TTC549 (cell line): ENCODE results near the gene IMPG2.

Source experiments
- FAIRE-seq: peaks from 2 replicates; lab custom pipeline; 2012; peaks lifted over from hg19 to GRCh38; lab: Jason Lieb, UNC

IMPG2 gene

DNA sequence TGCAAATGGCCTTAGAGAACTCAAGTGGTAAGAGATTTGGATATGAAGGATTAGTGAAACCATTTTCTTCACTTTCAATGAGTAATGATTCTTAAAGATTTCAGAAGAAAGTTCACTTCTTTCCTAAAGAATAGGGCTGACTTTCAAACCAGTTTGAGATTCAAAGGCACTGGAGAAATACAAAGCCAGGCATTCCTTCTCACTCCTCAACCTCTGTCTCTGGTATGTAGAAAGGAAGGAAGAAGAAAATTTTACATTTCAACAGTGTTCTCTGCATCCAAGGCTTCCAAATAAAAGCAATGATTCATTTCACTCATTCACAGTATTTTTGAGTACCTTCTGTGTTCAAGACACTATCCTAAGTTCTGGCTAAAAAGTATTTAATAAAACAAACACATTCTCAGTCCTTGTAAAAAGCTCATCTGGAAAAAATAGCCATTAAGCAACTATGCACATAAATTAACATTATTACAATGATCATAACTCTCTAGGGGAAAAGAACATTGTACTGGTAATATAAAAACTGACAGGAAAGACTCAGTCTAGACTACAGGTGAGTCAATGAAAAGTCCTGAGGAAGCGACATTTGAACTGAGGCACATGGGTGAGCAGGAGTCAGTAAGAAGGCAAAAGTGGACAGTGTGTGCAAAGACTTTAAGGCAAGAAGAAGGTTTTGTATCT lies 79.5 kb downstream of the IMPG2 start:
- no peak for FAIRE-seq

DNA sequence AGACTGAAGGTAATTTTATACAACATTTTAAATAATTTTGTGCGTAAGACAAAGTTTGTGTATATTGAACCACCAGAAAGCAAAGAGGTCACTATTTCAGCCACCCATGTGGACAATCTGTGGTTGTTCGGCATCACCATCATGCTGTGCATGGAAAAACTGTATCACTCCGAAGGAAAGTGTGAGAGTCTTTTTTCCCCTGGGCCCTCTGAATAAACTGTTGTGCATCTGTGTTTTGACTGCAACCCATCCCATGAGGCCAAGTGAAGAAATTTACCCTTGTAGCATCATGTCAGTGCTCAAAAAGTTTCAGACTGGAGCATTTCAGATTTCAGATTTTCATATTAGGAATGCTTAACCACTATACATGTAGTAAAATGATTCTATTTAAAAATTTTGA lies 85.3 kb downstream of the IMPG2 start:
- FAIRE-seq = no peak

- no peak for FAIRE-seq
Observed at GRCh38 chr3:101230618-101231017, 89.8 kb downstream of the IMPG2 start.

DNA sequence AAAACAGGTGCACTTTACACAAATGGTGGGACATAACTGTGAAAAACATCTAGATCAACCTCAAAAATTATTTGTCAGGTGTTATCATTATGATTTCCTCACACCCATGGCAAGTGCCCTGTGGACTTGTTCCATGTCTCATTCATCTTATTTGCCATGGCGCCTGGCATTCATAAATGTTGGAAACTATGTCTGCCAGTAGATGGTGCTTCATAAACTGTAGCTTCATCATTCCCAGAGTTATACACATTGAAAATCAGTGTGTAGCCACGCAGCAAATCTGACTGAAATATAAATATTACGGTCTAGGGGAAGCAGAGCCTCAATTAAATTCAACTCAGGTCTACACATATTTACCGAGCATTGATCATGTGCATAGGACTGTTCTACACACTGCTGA lies 90.7 kb downstream of the IMPG2 start:
- no peak for FAIRE-seq

- FAIRE-seq = no peak
Observed at GRCh38 chr3:101228441-101228840, 91.9 kb downstream of the IMPG2 start.

GRCh38 chr3:101224739-101225138 lies 95.6 kb downstream of the IMPG2 start:
- no peak for FAIRE-seq

- FAIRE-seq = no peak
Observed at GRCh38 chr3:101223016-101223415, 97.4 kb downstream of the IMPG2 start.

- no peak for FAIRE-seq
Observed at GRCh38 chr3:101219842-101220560, 100.4 kb downstream of the IMPG2 start.

GRCh38 chr3:101217472-101218245 lies 102.7 kb downstream of the IMPG2 start:
- FAIRE-seq = no peak

DNA sequence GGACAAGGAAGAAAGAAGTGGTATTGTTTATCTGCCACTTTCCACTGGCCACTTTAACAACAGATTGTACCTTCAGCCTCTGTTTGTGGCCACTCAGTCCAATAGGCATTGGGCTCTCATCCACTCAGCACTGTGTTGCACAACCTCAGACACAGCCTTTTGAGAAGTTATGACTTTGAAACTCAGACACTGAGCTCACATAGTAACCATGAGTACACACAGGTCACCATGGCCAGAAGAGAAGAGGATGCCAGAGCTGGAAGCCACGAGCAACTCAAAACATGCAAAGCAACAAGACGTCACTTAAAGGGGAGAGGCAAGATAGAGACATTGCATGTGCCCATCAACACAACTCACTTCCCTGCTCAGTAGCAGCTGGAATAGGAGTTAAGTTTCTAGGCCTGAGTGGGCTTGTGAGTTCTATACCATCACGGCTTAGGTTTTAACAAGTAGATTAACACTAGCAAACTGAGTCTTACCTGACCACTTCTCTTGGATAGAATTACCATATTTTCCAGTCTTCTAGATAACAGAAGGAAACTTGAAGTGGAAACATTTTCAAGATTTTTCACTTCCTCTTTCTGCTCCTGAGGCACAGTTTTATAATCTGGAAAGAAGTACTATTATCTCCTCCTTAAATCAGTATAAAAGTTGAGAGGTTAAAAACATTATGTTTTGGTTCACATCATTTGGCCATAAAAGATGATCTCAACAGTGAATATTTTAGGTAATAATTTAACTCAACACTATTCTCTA lies 103.5 kb downstream of the IMPG2 start:
- no peak for FAIRE-seq

- FAIRE-seq = no peak
Observed at GRCh38 chr3:101212730-101213129, 107.6 kb downstream of the IMPG2 start.

DNA sequence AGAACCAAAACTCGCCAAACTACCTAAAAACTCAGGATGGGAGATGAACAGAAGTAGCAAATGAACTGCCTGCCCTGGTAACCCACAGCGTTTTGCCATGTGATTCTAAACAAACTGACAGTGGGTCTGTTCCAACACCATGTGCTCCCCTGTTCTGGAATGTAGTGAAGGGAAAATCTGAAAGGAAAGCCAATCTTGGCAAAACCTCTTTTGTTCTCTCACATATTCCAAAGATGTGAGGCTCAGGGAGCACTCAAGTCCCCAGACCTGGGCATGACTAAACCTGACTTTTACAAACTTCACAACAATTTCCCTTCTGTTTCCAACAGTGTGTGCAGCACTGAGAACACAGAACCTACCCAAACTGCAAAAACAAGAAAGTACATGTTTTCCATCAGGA lies 116.1 kb downstream of the IMPG2 start:
- FAIRE-seq = no peak

DNA sequence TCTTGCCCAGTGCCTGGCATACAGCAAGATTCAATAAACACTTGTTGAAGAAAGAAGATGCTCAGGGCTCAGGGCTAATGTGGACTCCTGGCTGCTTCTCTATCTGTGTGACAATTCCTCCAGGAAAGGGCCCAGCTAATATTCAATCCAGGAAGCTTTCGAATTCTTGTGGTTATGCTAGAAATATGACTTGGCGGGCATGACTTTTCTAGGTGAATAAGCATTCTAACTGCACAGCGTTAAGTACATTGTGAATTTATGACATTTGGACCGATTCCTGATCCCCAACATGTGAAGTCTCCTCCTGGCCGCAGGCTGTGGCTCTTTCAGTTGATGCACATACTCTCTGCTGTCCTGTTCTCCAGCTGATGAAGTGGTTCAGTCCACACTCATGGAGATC lies 117.0 kb downstream of the IMPG2 start:
- FAIRE-seq = no peak

- FAIRE-seq = no peak
Observed at GRCh38 chr3:101202640-101203039, 117.7 kb downstream of the IMPG2 start.

GRCh38 chr3:101200461-101200860 lies 119.9 kb downstream of the IMPG2 start:
- FAIRE-seq = no peak

GRCh38 chr3:101195951-101196713 lies 124.2 kb downstream of the IMPG2 start:
- FAIRE-seq = peak; percentile 37

DNA sequence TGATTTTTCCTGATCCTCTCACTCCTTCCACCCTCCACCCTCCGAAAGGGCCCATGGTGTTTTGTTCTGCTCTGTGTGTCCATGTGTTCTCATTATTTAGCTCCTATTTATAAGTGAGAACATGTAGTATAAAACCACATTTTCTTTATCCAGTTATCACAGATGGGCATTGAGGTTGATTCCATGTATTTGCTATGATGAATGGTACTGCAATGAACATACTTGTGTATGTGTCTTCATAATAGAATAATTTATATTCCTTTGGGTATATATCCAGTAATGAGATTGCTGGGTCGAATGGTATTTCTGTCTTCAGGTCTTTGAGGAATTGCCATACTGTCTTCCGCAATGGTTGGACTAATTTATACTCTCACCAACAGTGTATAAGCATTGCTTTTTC lies 126.0 kb downstream of the IMPG2 start:
- no peak for FAIRE-seq

- FAIRE-seq = no peak
Observed at GRCh38 chr3:101193957-101194356, 126.4 kb downstream of the IMPG2 start.

DNA sequence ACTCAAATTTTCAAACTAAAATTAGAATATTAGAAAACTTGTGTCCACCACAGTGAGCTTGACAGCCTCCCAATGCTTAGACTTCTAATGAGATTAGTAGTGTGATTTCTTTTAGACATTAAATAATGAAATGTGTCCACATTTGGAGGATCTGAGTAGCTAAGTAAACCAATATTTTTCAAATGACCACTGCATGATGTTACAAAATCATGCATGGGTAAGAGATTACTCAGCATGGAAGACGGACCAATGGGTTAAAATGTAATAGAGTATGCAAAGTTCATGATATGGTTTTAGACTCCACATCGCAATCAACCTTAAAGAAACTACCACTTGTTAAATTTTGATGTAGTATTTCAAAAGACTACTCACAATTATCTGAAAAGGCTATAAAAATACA lies 130.6 kb downstream of the IMPG2 start:
- FAIRE-seq = no peak

GRCh38 chr3:101189176-101189575 lies 131.2 kb downstream of the IMPG2 start:
- FAIRE-seq = no peak

DNA sequence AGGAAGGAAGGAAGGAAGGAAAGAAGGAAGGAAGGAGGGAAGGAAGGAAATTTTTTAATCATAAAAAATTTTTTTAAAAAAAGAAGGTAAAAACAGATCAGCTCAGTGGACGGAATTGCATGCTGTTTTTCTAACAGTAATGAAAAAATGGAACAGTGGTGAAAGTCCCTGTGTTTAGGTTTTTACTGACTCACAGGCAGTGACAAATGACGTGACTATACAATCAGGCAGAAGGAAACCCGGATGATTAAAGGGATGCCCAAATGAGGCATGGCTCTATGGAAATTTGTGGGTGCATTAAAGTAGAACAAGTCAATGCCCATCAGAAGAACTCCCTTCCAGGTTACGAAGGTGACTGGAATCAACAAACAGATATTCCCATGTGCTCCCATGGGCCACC lies 135.0 kb downstream of the IMPG2 start:
- no peak for FAIRE-seq

- no peak for FAIRE-seq
Observed at GRCh38 chr3:101184111-101184510, 136.3 kb downstream of the IMPG2 start.
